K562 (cell line): ENCODE results near the gene PLCD1. TPM values are rescaled to one million over a fixed set of nuclear protein-coding genes. Genes with fewer than 3 reads are reported as not detected.
A peak's percentile ranks its signal among the peaks of the same experiment; 100 is the strongest.

Experiments used
- ATAC-seq: fragments of 200-7000 bp; cut with Tn5 transposase; 3 replicates; pipeline ENCODE4 v1.9.1; 2020; ENCODE audit warnings: moderate library complexity
- BruUV-seq: library from RNA; stranded (reverse); fragments of 400-500 nt; replicated peaks from 2 replicates; lab custom pipeline; 2021; lab: Mats Ljungman, UMichigan
- CTCF ChIA-PET: fragments of 300-600 bp; formaldehyde crosslinking; extraction: SDS; loops from one replicate; lab custom pipeline; 2021; ENCODE audit warnings: low intra/inter-chr PET ratio; lab: Yijun Ruan, JAX
- POLR2A ChIA-PET: fragments of 300-600, 350-650 bp; sonication (Branson Sonifier 250); formaldehyde crosslinking; extraction: SDS; loops from one replicate; lab custom pipeline; 2021; ENCODE audit warnings: antibody characterized with exemption, inconsistent platforms; lab: Yijun Ruan, JAX
- DNase-seq, 4 experiments: peaks; one replicate each; pipeline versions ENCODE4 v3.0.0 to v3.0.0-alpha.2; 2011 to 2018; ENCODE audit warnings: low spot score in 3 of 4, mixed read lengths in 3 of 4; ENCODE audit errors: extremely low read depth in 1 of 4
- FAIRE-seq: peaks from 2 replicates; lab custom pipeline; 2011; peaks lifted over from hg19 to GRCh38; lab: Jason Lieb, UNC
- H2AFZ ChIP-seq: 2 replicates; pipeline ENCODE4 v1.6.0; 2011; ENCODE audit warnings: low read depth, low read length, control low read depth, inconsistent platforms
- H3K27ac ChIP-seq: fragments of 200-600 bp; 3 replicates; pipeline ENCODE4 v1.8.0; 2011; ENCODE audit warnings: low read depth, mild to moderate bottlenecking, control low read depth, inconsistent platforms, low read length, moderate library complexity, mixed read lengths; ENCODE audit errors: extremely low read depth
- H3K27me3 ChIP-seq, 2 experiments: fragments of 300-600 bp in 1 of 2; 2 replicates in 1 of 2; 3 replicates in 1 of 2; pipeline versions ENCODE4 v1.6.0 to v1.8.0; 2011; ENCODE audit warnings: inconsistent platforms in 2 of 2, low read length in 2 of 2, mild to moderate bottlenecking in 1 of 2, mixed read lengths in 1 of 2, moderate library complexity in 1 of 2; ENCODE audit not compliant: control insufficient read depth in 2 of 2, insufficient read depth in 2 of 2
- H3K36me3 ChIP-seq: fragments of 300-600 bp; 3 replicates; pipeline ENCODE4 v1.8.0; 2011; ENCODE audit warnings: mild to moderate bottlenecking, low read length, inconsistent platforms; ENCODE audit not compliant: control insufficient read depth, insufficient read depth
- H3K4me1 ChIP-seq, 2 experiments: fragments of 200-600 bp in 1 of 2; replicated peaks in 1 of 2; 2 replicates in 1 of 2; 3 replicates in 1 of 2; pipeline versions ENCODE4 v1.5.1 to v1.8.0; 2011; ENCODE audit warnings: inconsistent platforms in 2 of 2, low read length in 2 of 2, mild to moderate bottlenecking in 1 of 2, mixed read lengths in 1 of 2, moderate library complexity in 1 of 2; ENCODE audit not compliant: control insufficient read depth in 2 of 2, insufficient read depth in 2 of 2
- H3K4me2 ChIP-seq: 2 replicates; pipeline ENCODE4 v1.6.1; 2011; ENCODE audit warnings: low read length, control low read depth, inconsistent platforms, mixed read lengths; ENCODE audit not compliant: insufficient read depth
- H3K4me3 ChIP-seq: fragments of 200-600 bp; sonication (generic), shearing (Covaris generic); 2 replicates; pipeline ENCODE4 v1.5.1; 2016; ENCODE audit warnings: control low read depth, inconsistent platforms
- H3K79me2 ChIP-seq: fragments of 200-600 bp; 3 replicates; pipeline ENCODE4 v1.8.0; 2011; ENCODE audit warnings: low read length, inconsistent platforms; ENCODE audit not compliant: control insufficient read depth, insufficient read depth
- H3K9ac ChIP-seq, 2 experiments: 2 replicates each; pipeline versions ENCODE4 v1.6.0 to v1.6.1; 2011; ENCODE audit warnings: low read depth in 2 of 2, low read length in 2 of 2, control low read depth in 1 of 2, inconsistent platforms in 1 of 2, mild to moderate bottlenecking in 1 of 2, mixed read lengths in 1 of 2; ENCODE audit not compliant: insufficient read depth in 1 of 2
- H3K9me1 ChIP-seq: one replicate; pipeline ENCODE4 v1.6.0; 2011; ENCODE audit warnings: inconsistent platforms, mild to moderate bottlenecking, low read length, moderate library complexity; ENCODE audit not compliant: control insufficient read depth, insufficient read depth
- H3K9me3 ChIP-seq: replicated peaks from 2 replicates; pipeline ENCODE4 v1.5.1; 2011; ENCODE audit warnings: low read depth, low read length, inconsistent platforms; ENCODE audit not compliant: control insufficient read depth, insufficient read depth
- H4K20me1 ChIP-seq: replicated peaks from 2 replicates; pipeline ENCODE4 v1.6.1; 2011; ENCODE audit warnings: low read length, inconsistent platforms, mixed read lengths; ENCODE audit not compliant: control insufficient read depth, insufficient read depth
- BRCA1 ChIP-seq, 2 experiments: fragments of 450-650 bp in 1 of 2; sonication (generic) in 1 of 2; formaldehyde crosslinking in 1 of 2; IDR thresholded peaks; 2 replicates each; pipeline versions ENCODE4 v1.5.0 to v1.6.1; 2017 to 2020; ENCODE audit warnings: mild to moderate bottlenecking in 1 of 2, missing genetic modification reagents in 1 of 2
- BRF1 ChIP-seq: IDR thresholded peaks from 3 replicates; pipeline ENCODE4 v1.6.1; 2011; ENCODE audit warnings: borderline replicate concordance, mild to moderate bottlenecking; ENCODE audit not compliant: insufficient read length; ENCODE audit errors: extremely low read depth
- CCNT2 ChIP-seq: IDR thresholded peaks from 2 replicates; pipeline ENCODE4 v1.6.1; 2011; ENCODE audit warnings: borderline replicate concordance, low read depth, mild to moderate bottlenecking, moderate library complexity, mixed read lengths, low read length; ENCODE audit not compliant: insufficient read length; ENCODE audit errors: extremely low read depth
- DLX4 ChIP-seq: fragments of 250-450 bp; sonication (Bioruptor Pico); IDR thresholded peaks from 2 replicates; pipeline ENCODE4 v1.6.1; 2021; ENCODE audit warnings: mild to moderate bottlenecking
- ESRRB ChIP-seq: fragments of 250-450 bp; sonication (Bioruptor Pico); IDR thresholded peaks from 2 replicates; pipeline ENCODE4 v1.5.0; 2020; ENCODE audit warnings: mild to moderate bottlenecking, moderate library complexity, borderline replicate concordance
- FIP1L1 ChIP-seq: fragments of 200-400 bp; formaldehyde crosslinking; IDR thresholded peaks from 2 replicates; pipeline ENCODE4 v1.6.1; 2018; ENCODE audit warnings: mild to moderate bottlenecking, low read depth, low read length; ENCODE audit not compliant: poor library complexity, severe bottlenecking
- FOXP1 ChIP-seq: sonication (generic); formaldehyde crosslinking; IDR thresholded peaks from 2 replicates; pipeline ENCODE4 v1.8.0; 2022; ENCODE audit warnings: mild to moderate bottlenecking, missing genetic modification reagents
- HMG20B ChIP-seq: fragments of 250-450 bp; sonication (Bioruptor Pico); IDR thresholded peaks from 2 replicates; pipeline ENCODE4 v1.5.0; 2021; ENCODE audit warnings: mild to moderate bottlenecking
- HNRNPK ChIP-seq: fragments of 200-400 bp; formaldehyde crosslinking; IDR thresholded peaks from one replicate; pipeline ENCODE4 v1.6.1; 2018; ENCODE audit warnings: mild to moderate bottlenecking, low read depth, low read length; ENCODE audit not compliant: poor library complexity, severe bottlenecking
- PPARD ChIP-seq: fragments of 250-450 bp; sonication (Bioruptor Pico); IDR thresholded peaks from 2 replicates; pipeline ENCODE4 v1.8.0; 2022; ENCODE audit warnings: inconsistent platforms, mild to moderate bottlenecking, moderate library complexity
- ZFP30 ChIP-seq: fragments of 250-450 bp; sonication (Bioruptor Pico); IDR thresholded peaks from 2 replicates; pipeline ENCODE4 v1.8.0; 2022; ENCODE audit warnings: moderate library complexity, mild to moderate bottlenecking, inconsistent platforms, borderline replicate concordance
- ZNF584 ChIP-seq: fragments of 200-800 bp; sonication (Bioruptor generic); IDR thresholded peaks from 2 replicates; pipeline ENCODE4 v1.6.1; 2016; ENCODE audit warnings: low read depth, mild to moderate bottlenecking, missing genetic modification characterization, missing compliant biosample characterization
- ZNF589 ChIP-seq: fragments of 200-800 bp; sonication (Bioruptor generic); IDR thresholded peaks from 2 replicates; pipeline ENCODE4 v1.6.1; 2016; ENCODE audit warnings: low read depth, missing genetic modification characterization, missing compliant biosample characterization
- ZNF764 ChIP-seq: fragments of 250-450 bp; sonication (Bioruptor Pico); IDR thresholded peaks from 2 replicates; pipeline ENCODE4 v1.4.0; 2020; ENCODE audit warnings: low read depth, mild to moderate bottlenecking, moderate library complexity
- WGBS: fragments of 100-300 bp; shearing (Covaris generic); methylation state at CpG from one replicate; pipeline ENCODE4 v1.1.6; 2016; ENCODE audit warnings: low coverage, mixed read lengths; ENCODE audit not compliant: insufficient coverage; ENCODE audit errors: missing lambda C conversion rate; 5-methylcytosine and 5-hydroxymethylcytosine counted together
- in situ Hi-C: fragments of 300-500 bp; cut with MboI; formaldehyde crosslinking; loops from 4 replicates; pipeline ENCODE4 v1.15.0; 2018; ENCODE audit warnings: inconsistent platforms, mixed read lengths
- intact Hi-C: fragments of 100-400 bp; cut with micrococcal nuclease; formaldehyde crosslinking; loops from 2 replicates; pipeline ENCODE4 v1.14.2; 2022
- polyA plus RNA-seq, 8 experiments: library from polyadenylated mRNA; depleted of rRNA in 4 of 8; stranded (reverse) in 5 of 8; unstranded in 3 of 8; fragments of >200 nt; fragmentation: Nextera tagmentation in 2 of 8; fragmentation: Illumina TruSeq in 1 of 8; extraction: Ambion mirVana in 2 of 8; extraction: Trizol in 1 of 8; gene quantifications; 2 replicates each; pipeline versions ENCODE4 v1.2.1 to v1.2.3, GENCODE V29; 2011 to 2014; ENCODE audit warnings: inconsistent platforms in 1 of 8, missing spikeins in 1 of 8
- total RNA-seq, 7 experiments: library from RNA; depleted of rRNA in 6 of 7; stranded (reverse); fragments of >200 nt in 6 of 7; fragmentation: Illumina TruSeq in 2 of 7; extraction: Trizol in 2 of 7; gene quantifications; 2 replicates each; pipeline versions ENCODE4 v1.2.1 to v1.2.3, GENCODE V29; 2011 to 2021; ENCODE audit warnings: low replicate concordance in 1 of 7
- TF ChIP-seq, protein P1 (sequence below): sonication (generic); formaldehyde crosslinking; IDR thresholded peaks from 2 replicates; pipeline ENCODE4 v1.8.1; 2023; ENCODE audit warnings: mild to moderate bottlenecking, missing genetic modification reagents
- TF ChIP-seq, protein P2 (sequence below): fragments of 200-400 bp; formaldehyde crosslinking; IDR thresholded peaks from 2 replicates; pipeline ENCODE4 v1.6.1; 2017; ENCODE audit warnings: mild to moderate bottlenecking, low read depth, low read length, moderate library complexity

Gene PLCD1
- total and polyA plus RNA-seq, 9 of the 15 experiments (the other 6 are each of a cell fraction or from before 2014, with no cell fraction given) = 5.4 to 209 (median 116) TPM

- TF ChIP-seq, protein P1, sequence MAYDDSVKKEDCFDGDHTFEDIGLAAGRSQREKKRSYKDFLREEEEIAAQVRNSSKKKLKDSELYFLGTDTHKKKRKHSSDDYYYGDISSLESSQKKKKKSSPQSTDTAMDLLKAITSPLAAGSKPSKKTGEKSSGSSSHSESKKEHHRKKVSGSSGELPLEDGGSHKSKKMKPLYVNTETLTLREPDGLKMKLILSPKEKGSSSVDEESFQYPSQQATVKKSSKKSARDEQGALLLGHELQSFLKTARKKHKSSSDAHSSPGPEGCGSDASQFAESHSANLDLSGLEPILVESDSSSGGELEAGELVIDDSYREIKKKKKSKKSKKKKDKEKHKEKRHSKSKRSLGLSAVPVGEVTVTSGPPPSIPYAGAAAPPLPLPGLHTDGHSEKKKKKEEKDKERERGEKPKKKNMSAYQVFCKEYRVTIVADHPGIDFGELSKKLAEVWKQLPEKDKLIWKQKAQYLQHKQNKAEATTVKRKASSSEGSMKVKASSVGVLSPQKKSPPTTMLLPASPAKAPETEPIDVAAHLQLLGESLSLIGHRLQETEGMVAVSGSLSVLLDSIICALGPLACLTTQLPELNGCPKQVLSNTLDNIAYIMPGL = no peak
- TF ChIP-seq BRF1 = no peak
These were observed 41.7 kb downstream of the PLCD1 start (continued) for GRCh38 chr3:37987751-37988179.

DNA sequence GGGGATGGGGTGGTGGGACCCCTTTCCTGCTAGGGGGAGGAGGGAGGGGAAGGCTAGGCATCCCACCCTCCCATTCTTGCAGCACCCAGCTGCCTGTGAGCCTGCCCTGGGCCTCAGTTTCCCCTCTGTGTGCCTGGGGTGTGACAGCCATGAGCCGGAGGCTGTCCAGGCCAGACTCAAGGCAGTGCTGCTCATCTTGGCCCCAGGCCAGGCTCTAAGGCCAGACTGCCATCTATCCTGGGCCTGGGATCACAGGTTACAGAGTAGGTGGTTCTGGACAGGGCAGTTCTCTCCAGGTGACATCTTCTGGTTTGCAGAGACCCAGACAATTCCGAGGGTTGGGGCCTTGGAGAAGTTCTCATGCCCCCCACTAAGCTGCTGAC, 42.1 kb downstream of the PLCD1 start:
- CTCF ChIA-PET = no interaction called here
- TF ChIP-seq CCNT2 (no peak), ZFP30 (CRISPR knock-in tag) (no peak), DLX4 (CRISPR knock-in tag) (no peak), BRCA1 (IDR thresholded peaks at IDR 0.05) (no peak), BRCA1 (CRISPR knock-in tag; IDR thresholded peaks at IDR 0.05) (no peak), HNRNPK (no peak), HMG20B (no peak), PPARD (CRISPR knock-in tag) (no peak), FIP1L1 (no peak), ESRRB (CRISPR knock-in tag) (no peak), FOXP1 (CRISPR knock-in tag) (peak; percentile 37; the same call in 1 of the 2 replicates), ZNF589 (CRISPR knock-in tag) (peak; percentile 86), ZNF764 (CRISPR knock-in tag) (no peak), ZNF584 (0 out of 2 replicates have a peak, but pooled peaks have one; percentile 4)
- TF ChIP-seq, protein P2, sequence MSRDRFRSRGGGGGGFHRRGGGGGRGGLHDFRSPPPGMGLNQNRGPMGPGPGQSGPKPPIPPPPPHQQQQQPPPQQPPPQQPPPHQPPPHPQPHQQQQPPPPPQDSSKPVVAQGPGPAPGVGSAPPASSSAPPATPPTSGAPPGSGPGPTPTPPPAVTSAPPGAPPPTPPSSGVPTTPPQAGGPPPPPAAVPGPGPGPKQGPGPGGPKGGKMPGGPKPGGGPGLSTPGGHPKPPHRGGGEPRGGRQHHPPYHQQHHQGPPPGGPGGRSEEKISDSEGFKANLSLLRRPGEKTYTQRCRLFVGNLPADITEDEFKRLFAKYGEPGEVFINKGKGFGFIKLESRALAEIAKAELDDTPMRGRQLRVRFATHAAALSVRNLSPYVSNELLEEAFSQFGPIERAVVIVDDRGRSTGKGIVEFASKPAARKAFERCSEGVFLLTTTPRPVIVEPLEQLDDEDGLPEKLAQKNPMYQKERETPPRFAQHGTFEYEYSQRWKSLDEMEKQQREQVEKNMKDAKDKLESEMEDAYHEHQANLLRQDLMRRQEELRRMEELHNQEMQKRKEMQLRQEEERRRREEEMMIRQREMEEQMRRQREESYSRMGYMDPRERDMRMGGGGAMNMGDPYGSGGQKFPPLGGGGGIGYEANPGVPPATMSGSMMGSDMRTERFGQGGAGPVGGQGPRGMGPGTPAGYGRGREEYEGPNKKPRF = no peak

More for the DNA sequence above, 42.1 kb downstream of the PLCD1 start:
- peak overlapping the region; percentile 71 for H3K4me2 ChIP-seq
- in situ Hi-C loops (no loop called here), intact Hi-C loops (no loop called here)
- FAIRE-seq = no peak
- no peak overlapping the region; the same call in 1 of the 2 replicates for H3K4me3 ChIP-seq
- H3K27me3 ChIP-seq = no peaks in the 10 kb centered on the region
- POLR2A ChIA-PET = interaction anchor here (0.6 kb wide), 1 partner anchor 1102 kb away, joined by 3 read pairs; no protein-coding TSS in a partner anchor
- peak overlapping the region; percentile 67 to 88 for H3K9ac ChIP-seq
- peaks cover 53 to 58% of the 10 kb centered on the region in 2 experiments for H3K4me1 ChIP-seq
- H2AFZ ChIP-seq = peak overlapping the region; percentile 64
- BruUV-seq = no TSS peak
- ATAC-seq = peak; percentile 34
- no peaks in the 10 kb centered on the region for H3K79me2 ChIP-seq
- peak overlapping the region; percentile 91 for H3K27ac ChIP-seq
- H3K36me3 ChIP-seq = no peaks in the 10 kb centered on the region
- 0% methylated on average over 2 of the region's 2 CpGs for WGBS
- H4K20me1 ChIP-seq = no peaks in the 10 kb centered on the region
- no peaks in the 10 kb centered on the region for H3K9me1 ChIP-seq
- DNase-seq = peak in 3 of 4 experiments; percentile 50 to 56 (median 52)
- no peaks in the 10 kb centered on the region for H3K9me3 ChIP-seq
